D721Med (cell line): Measurements from ENCODE around the gene LDLRAD3.

Experiments used
- DNase-seq: peaks from one replicate; pipeline ENCODE4 v3.0.0; 2011; ENCODE audit warnings: low spot score; ENCODE audit not compliant: insufficient read length
- FAIRE-seq: peaks from 2 replicates; lab custom pipeline; 2011; peaks lifted over from hg19 to GRCh38; lab: Jason Lieb, UNC
- TF ChIP-seq, protein P1 (sequence below): IDR thresholded peaks from 2 replicates; pipeline ENCODE4 v1.5.1; 2012; ENCODE audit warnings: mild to moderate bottlenecking, control low read depth; ENCODE audit not compliant: insufficient read depth; ENCODE audit errors: missing control alignments

Gene LDLRAD3

DNA sequence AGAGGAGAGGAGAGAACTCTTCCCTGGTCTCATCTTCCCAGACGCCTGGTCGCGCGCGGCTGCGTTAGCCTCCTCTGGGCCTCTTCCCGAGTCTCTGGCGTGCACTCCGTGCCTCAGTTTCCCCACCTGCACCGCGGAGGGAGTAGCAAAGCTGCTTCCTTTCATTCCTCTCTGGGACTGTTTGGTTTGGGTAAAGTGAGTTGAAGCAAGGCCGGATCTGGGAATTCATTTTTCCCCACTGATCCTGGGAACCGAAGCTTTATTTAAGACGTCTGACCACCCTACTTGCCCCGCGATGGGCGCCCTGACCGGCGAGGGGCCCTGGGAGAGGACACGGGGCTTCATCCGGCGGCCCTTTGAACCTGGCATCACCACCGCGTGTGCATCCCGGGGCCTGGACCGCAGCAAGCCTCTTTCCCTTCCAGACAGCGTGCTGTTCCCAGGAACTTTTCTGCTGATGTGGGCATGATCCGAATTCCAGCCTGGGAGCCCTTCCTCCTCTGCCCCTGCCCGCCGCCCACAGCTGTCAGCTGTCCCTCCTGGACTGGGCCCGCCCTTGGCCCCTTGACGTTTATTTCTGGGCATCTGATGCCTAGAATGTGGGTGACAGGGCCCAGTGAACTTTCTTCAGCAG, 758 bp downstream of the LDLRAD3 start:
- no peak for DNase-seq
- TF ChIP-seq, protein P1, sequence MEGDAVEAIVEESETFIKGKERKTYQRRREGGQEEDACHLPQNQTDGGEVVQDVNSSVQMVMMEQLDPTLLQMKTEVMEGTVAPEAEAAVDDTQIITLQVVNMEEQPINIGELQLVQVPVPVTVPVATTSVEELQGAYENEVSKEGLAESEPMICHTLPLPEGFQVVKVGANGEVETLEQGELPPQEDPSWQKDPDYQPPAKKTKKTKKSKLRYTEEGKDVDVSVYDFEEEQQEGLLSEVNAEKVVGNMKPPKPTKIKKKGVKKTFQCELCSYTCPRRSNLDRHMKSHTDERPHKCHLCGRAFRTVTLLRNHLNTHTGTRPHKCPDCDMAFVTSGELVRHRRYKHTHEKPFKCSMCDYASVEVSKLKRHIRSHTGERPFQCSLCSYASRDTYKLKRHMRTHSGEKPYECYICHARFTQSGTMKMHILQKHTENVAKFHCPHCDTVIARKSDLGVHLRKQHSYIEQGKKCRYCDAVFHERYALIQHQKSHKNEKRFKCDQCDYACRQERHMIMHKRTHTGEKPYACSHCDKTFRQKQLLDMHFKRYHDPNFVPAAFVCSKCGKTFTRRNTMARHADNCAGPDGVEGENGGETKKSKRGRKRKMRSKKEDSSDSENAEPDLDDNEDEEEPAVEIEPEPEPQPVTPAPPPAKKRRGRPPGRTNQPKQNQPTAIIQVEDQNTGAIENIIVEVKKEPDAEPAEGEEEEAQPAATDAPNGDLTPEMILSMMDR, result no peak
- FAIRE-seq, result no peak

DNA sequence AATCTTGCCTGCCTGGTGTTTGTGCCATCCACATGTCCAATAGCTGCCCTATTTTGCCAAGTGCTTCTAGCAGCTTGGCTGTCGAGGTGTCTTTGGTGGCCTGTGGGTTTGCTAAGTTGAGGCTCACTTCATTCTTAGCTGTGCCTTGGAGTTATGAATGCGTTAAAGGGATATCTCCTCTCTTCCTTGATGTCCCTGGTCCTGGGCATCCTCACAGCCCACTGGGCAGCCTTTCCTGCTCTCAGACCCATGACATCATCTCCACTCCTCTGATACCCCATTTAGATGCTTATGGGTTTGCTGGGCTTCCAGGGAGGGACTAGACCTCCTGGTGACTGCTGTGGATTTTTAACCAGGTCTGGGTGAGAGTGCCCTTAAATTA, 1.3 kb downstream of the LDLRAD3 start:
- TF ChIP-seq, protein P1, result no peak
- no peak for FAIRE-seq

DNA sequence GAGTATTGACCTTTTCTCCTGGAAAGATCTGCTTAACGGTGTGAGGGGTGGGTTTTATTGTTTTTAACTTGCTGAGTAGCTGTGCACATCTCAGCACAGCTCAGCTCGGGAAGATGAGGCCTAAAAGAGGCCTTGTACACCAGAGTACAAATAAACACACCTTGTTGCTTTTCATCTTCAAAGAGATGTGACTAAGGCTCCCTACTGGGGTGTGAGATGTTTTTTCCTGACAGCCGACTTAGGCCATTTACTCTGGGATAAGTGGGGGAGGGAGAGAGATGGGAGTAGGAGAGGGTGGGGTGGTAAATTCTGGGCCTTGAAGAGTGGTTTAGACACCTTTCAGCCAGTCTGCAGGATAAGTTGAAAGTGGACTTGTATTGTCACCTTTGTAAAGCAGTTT, 2.9 kb downstream of the LDLRAD3 start:
- TF ChIP-seq, protein P1, result no peak
- FAIRE-seq (no peak), DNase-seq (no peak)

More for the DNA sequence above, 1.3 kb downstream of the LDLRAD3 start:
- no peak for DNase-seq

DNA sequence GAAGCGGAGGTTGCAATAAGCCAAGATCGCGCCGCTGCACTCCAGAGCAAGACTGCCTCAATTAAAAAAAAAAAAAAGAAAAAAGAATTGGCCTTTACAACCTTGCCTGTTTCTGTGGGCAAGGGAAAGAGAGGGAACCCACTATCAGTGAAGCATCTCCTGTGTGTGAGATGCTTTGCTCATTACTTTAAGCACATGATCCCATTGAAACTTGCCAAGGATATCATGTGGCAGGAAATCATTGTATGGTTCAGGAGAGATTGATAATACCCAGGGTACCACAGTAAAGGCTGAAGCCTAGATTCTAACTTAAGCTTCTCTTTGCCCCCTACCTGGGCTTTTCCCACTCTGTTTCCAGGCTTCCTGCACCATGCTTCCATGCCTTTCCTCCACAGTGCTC, 3.6 kb downstream of the LDLRAD3 start:
- FAIRE-seq (no peak), DNase-seq (no peak)
- TF ChIP-seq, protein P1, result no peak

DNA sequence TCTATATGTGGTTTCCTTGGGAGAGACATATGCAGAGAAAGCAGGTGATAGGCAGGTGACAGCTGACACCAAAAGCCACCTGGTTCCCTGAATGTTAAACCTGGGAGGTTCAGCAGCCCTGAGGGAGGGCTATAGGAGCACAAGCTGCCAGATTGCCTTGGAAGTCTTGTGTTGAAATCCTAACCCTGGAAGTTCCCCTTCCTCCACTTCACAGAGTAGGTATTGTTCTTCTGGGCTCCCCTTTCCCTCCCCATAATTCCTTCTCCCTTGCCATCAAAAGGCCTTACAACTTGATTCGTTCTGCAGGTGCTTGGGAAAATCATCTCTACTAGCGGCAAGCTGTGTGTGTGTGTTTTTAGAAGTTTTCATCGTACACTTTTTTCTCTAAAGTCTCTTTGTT, 5.4 kb downstream of the LDLRAD3 start:
- no peak for FAIRE-seq
- TF ChIP-seq, protein P1, result no peak

DNA sequence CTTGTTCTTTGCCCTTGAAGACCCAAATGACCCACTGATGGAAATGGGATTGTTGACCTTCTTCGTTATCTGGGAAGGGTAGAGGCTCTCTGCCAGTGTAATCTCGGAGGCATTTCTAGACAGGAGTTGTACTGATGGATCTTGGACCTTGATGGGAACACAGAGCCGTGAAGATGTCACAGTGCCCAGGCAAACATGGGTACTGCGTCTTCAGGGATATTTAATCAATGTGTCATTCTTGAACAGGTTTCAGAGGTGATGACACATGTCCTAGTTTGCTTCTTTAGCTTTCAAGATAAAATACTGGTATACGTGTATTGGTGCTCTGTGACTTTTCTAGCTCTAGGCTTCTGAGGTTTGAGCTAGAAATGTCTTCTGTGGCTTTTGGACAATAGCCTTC, 6.2 kb downstream of the LDLRAD3 start:
- FAIRE-seq, result no peak
- DNase-seq, result no peak
- TF ChIP-seq, protein P1, result no peak

More for the DNA sequence above, 5.4 kb downstream of the LDLRAD3 start:
- DNase-seq, result no peak

DNA sequence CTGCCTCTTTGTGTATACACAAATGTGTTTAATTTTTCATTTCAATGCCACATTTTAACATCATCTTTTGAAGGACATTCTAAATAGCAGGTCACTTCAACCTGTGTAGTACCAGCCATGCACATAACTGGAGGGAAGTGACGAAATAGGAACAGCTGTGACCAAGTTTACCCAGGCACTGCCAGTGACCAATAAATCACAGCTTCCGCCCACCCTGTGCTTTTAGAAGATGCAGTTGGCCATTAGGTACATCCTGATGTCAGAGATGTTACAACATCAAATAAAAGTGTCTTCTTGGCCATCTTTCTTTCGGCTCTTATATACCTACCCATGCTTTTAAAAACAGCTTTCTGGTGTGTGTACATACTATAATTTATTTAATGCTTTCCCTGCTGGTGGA, 7.8 kb downstream of the LDLRAD3 start:
- DNase-seq (no peak), FAIRE-seq (no peak)
- TF ChIP-seq, protein P1, result no peak
